ENCODE data around the gene TMEM41A. TPM values are rescaled to one million over a fixed set of nuclear protein-coding genes. Genes with fewer than 3 reads are reported as not detected.

The TMEM41A gene
- polyA plus RNA-seq, 3 donors: 3.9 to 7.2 (median 5.4) TPM

DNA sequence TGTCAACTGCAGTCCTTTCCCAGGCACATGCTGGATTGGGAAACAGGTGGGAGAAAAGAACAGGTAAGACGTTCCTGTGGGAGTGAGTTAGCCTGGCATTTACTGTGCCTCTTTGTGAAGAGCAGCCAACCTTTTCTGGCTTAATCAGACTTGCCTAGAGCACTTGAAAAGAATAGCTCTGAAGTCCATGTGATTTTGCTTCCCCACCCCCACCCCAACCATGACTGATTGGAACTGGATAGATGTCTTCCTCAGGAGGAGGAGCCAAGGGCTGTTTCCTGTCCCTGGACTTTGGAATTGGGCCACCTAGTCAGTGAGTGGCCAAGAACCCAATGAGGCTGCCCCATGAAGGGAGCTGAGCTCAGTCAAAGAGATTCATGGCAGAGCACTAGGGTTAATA is 4.7 kb upstream of the TMEM41A start:
- Histone ChIP-seq H3K36me3 (replicated peaks in 1 of 2; ENCODE audit: control insufficient read depth in 1 of 2, insufficient read depth in 2 of 2, low read length in 2 of 2) (no peaks in the 10 kb centered on the region), H3K9ac (ENCODE audit: insufficient read depth, low read length, poor library complexity, severe bottlenecking) (no peak overlapping the region), H3K4me3 (replicated peaks in 1 of 3; ENCODE audit: low read depth in 2 of 3, low read length in 3 of 3) (no peak overlapping the region), H3K27me3 (ENCODE audit: control insufficient read depth in 2 of 2, insufficient read depth in 2 of 2, low read length in 2 of 2) (no peaks in the 10 kb centered on the region), H4K20me1 (ENCODE audit: insufficient read depth, low read length) (no peaks in the 10 kb centered on the region), H3K79me2 (ENCODE audit: insufficient read depth, low read length) (no peaks in the 10 kb centered on the region), H3K9me3 (replicated peaks in 1 of 2; ENCODE audit: control insufficient read depth in 1 of 2, insufficient read depth in 1 of 2, low read length in 2 of 2) (no peaks in the 10 kb centered on the region), H2AFZ (ENCODE audit: insufficient read depth, low read depth, low read length, poor library complexity, severe bottlenecking) (no peak overlapping the region), H3K4me2 (replicated peaks; ENCODE audit: extremely low read depth, low read length, poor library complexity, severe bottlenecking) (no peak overlapping the region), H3K4me1 (ENCODE audit: control insufficient read depth in 1 of 2, insufficient read depth in 2 of 2, low read length in 2 of 2) (peaks cover 4 to 5% of the 10 kb centered on the region in 2 donors), H3K27ac (ENCODE audit: low read depth in 1 of 2, low read length in 2 of 2) (no peak overlapping the region)
- TF ChIP-seq, protein P1, sequence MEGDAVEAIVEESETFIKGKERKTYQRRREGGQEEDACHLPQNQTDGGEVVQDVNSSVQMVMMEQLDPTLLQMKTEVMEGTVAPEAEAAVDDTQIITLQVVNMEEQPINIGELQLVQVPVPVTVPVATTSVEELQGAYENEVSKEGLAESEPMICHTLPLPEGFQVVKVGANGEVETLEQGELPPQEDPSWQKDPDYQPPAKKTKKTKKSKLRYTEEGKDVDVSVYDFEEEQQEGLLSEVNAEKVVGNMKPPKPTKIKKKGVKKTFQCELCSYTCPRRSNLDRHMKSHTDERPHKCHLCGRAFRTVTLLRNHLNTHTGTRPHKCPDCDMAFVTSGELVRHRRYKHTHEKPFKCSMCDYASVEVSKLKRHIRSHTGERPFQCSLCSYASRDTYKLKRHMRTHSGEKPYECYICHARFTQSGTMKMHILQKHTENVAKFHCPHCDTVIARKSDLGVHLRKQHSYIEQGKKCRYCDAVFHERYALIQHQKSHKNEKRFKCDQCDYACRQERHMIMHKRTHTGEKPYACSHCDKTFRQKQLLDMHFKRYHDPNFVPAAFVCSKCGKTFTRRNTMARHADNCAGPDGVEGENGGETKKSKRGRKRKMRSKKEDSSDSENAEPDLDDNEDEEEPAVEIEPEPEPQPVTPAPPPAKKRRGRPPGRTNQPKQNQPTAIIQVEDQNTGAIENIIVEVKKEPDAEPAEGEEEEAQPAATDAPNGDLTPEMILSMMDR (IDR thresholded peaks at IDR 0.05): no peak
- peaks cover 0 to 12% (median 1%) of the 10 kb centered on the region in 3 donors for H3K27me3 Mint-ChIP-seq (ENCODE audit: low read depth in 3 of 3)
- intact Hi-C loops (cut with micrococcal nuclease): no loop called here
- H3K36me3 Mint-ChIP-seq: no peaks in the 10 kb centered on the region
- H3K9me3 Mint-ChIP-seq: peaks cover 0 to 5% (median 0%) of the 10 kb centered on the region in 7 donors
- no peak overlapping the region for H3K4me3 Mint-ChIP-seq
- 100% methylated on average over 1 of the region's 1 CpG for WGBS (ENCODE audit: insufficient coverage)
- no peak overlapping the region for H3K27ac Mint-ChIP-seq
- DNase-seq: no peak
- H3K4me1 Mint-ChIP-seq: peaks cover 7% of the 10 kb centered on the region

DNA sequence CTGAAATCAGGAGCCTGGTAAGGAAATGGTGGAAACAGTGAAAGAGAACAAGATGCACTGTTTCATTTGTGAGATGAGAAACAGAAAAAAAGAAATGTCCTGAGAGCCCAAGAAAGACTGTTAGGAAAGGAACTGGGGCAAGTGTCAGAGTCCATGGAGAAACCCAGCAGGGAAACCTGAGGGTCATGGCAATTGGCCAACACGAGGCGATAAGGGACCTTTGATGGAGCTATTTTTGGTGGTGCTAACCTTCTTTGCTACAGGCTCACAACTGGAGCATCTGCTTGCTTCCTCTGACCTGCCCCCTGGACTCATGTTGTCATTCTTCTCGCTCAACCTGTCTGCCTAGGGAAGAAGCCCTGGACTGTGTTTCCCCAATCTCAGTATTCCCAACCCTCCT is 4.2 kb upstream of the TMEM41A start:
- Mint-ChIP-seq H3K9me3 (peaks cover 0 to 5% (median 0%) of the 10 kb centered on the region in 7 donors), H3K4me1 (peaks cover 10% of the 10 kb centered on the region), H3K27ac (no peak overlapping the region), H3K4me3 (no peak overlapping the region), H3K27me3 (ENCODE audit: low read depth in 3 of 3) (peaks cover 0 to 12% (median 1%) of the 10 kb centered on the region in 3 donors), H3K36me3 (no peaks in the 10 kb centered on the region)
- TF ChIP-seq, protein P1 (IDR thresholded peaks at IDR 0.05): no peak
- Histone ChIP-seq H3K9me3 (replicated peaks in 1 of 2; ENCODE audit: control insufficient read depth in 1 of 2, insufficient read depth in 1 of 2, low read length in 2 of 2) (no peaks in the 10 kb centered on the region), H3K27ac (ENCODE audit: low read depth in 1 of 2, low read length in 2 of 2) (no peak overlapping the region), H3K4me2 (replicated peaks; ENCODE audit: extremely low read depth, low read length, poor library complexity, severe bottlenecking) (no peak overlapping the region), H3K9ac (ENCODE audit: insufficient read depth, low read length, poor library complexity, severe bottlenecking) (no peak overlapping the region), H3K4me1 (ENCODE audit: control insufficient read depth in 1 of 2, insufficient read depth in 2 of 2, low read length in 2 of 2) (peaks cover 7 to 9% of the 10 kb centered on the region in 2 donors), H4K20me1 (ENCODE audit: insufficient read depth, low read length) (no peaks in the 10 kb centered on the region), H3K4me3 (replicated peaks in 1 of 3; ENCODE audit: low read depth in 2 of 3, low read length in 3 of 3) (no peak overlapping the region), H2AFZ (ENCODE audit: insufficient read depth, low read depth, low read length, poor library complexity, severe bottlenecking) (no peak overlapping the region), H3K27me3 (ENCODE audit: control insufficient read depth in 2 of 2, insufficient read depth in 2 of 2, low read length in 2 of 2) (no peaks in the 10 kb centered on the region), H3K36me3 (replicated peaks in 1 of 2; ENCODE audit: control insufficient read depth in 1 of 2, insufficient read depth in 2 of 2, low read length in 2 of 2) (no peaks in the 10 kb centered on the region), H3K79me2 (ENCODE audit: insufficient read depth, low read length) (peaks cover 5% of the 10 kb centered on the region)
- WGBS (ENCODE audit: insufficient coverage): 82% methylated on average over 1 of the region's 3 CpGs
- intact Hi-C loops (cut with micrococcal nuclease): no loop called here
- no peak for DNase-seq

Data from CD14-positive monocyte (primary cell).